ENCODE data around the gene MXD4. TPM values are rescaled to one million over a fixed set of nuclear protein-coding genes. Genes with fewer than 3 reads are reported as not detected.

MXD4 gene
- total and polyA plus RNA-seq, 2 donors from 2014 or later = 49.8 to 84.8 TPM

DNA sequence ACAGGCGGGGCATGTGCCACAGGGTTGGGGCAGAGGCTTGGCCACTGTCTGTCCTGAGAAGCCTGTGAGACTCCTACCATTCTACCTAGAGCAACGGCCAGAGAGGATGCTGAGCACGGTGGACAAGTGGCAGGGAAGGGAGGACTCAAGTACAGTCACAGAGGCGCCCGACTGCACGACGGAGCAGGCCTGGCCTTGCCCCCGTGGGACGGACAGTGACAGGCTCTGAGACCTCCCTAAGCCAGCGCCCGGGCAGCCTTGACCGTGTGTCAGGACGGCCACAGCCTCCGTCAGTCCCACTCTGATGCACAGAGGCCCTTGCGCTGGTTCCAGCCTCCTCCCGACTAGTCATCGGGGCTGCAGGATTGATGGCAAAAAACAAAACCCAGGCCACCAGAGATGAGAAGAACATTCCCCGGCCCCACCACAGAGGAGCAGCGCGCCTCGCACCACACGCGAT, 36.7 kb upstream of the MXD4 start:
- DNase-seq (peak in 2 of 5 donors; percentile 18 to 80), FAIRE-seq (no peak)
- TF ChIP-seq CTCF (IDR thresholded peaks at IDR 0.05; ENCODE audit: borderline replicate concordance, extremely low read depth, insufficient read depth) = no peak
- no peaks in the 10 kb centered on the region for H3K36me3 ChIP-seq (ENCODE audit: control insufficient read depth in 2 of 3, insufficient read depth in 3 of 3, low read length in 3 of 3)
- H3K27me3 ChIP-seq (ENCODE audit: control insufficient read depth, insufficient read depth, low read length) = no peaks in the 10 kb centered on the region
- intact Hi-C loops (cut with DNase I) = no loop called here
- no peak overlapping the region for H3K27ac ChIP-seq (ENCODE audit: low read depth in 2 of 2, low read length in 2 of 2)
- H3K9ac ChIP-seq (ENCODE audit: low read length in 3 of 3) = no peak overlapping the region
- peaks cover 0 to 7% (median 0%) of the 10 kb centered on the region in 3 donors for H3K9me3 ChIP-seq (ENCODE audit: control insufficient read depth in 2 of 3, insufficient read depth in 1 of 3, low read length in 3 of 3)
- H3K4me1 ChIP-seq (ENCODE audit: control insufficient read depth in 2 of 3, insufficient read depth in 2 of 3, low read depth in 1 of 3, low read length in 3 of 3) = peaks cover 0 to 6% (median 0%) of the 10 kb centered on the region in 3 donors
- H3K4me3 ChIP-seq (ENCODE audit: low read length in 3 of 3) = no peak overlapping the region

GRCh38 chr4:2297606-2298531, 36.0 kb upstream of the MXD4 start:
- Histone ChIP-seq H3K4me1 (ENCODE audit: control insufficient read depth in 2 of 3, insufficient read depth in 2 of 3, low read depth in 1 of 3, low read length in 3 of 3) (peaks cover 0 to 6% (median 0%) of the 10 kb centered on the region in 3 donors), H3K4me3 (ENCODE audit: low read length in 3 of 3) (no peak overlapping the region), H3K9me3 (ENCODE audit: control insufficient read depth in 2 of 3, insufficient read depth in 1 of 3, low read length in 3 of 3) (peaks cover 0 to 7% (median 0%) of the 10 kb centered on the region in 3 donors), H3K27me3 (ENCODE audit: control insufficient read depth, insufficient read depth, low read length) (no peaks in the 10 kb centered on the region), H3K9ac (ENCODE audit: low read length in 3 of 3) (no peak overlapping the region), H3K36me3 (ENCODE audit: control insufficient read depth in 2 of 3, insufficient read depth in 3 of 3, low read length in 3 of 3) (no peaks in the 10 kb centered on the region), H3K27ac (ENCODE audit: low read depth in 2 of 2, low read length in 2 of 2) (no peak overlapping the region)
- no peak for FAIRE-seq
- intact Hi-C loops (cut with DNase I) = no loop called here
- DNase-seq = peak in 1 of 5 donors; percentile 30
- no peak for TF ChIP-seq CTCF (IDR thresholded peaks at IDR 0.05; ENCODE audit: borderline replicate concordance, extremely low read depth, insufficient read depth)

GRCh38 chr4:2296631-2297601, 35.0 kb upstream of the MXD4 start:
- no peaks in the 10 kb centered on the region for H3K27me3 ChIP-seq (ENCODE audit: control insufficient read depth, insufficient read depth, low read length)
- no peak for TF ChIP-seq CTCF (IDR thresholded peaks at IDR 0.05; ENCODE audit: borderline replicate concordance, extremely low read depth, insufficient read depth)
- H3K27ac ChIP-seq (ENCODE audit: low read depth in 2 of 2, low read length in 2 of 2) = no peak overlapping the region
- intact Hi-C loops (cut with DNase I) = no loop called here
- H3K36me3 ChIP-seq (ENCODE audit: control insufficient read depth in 2 of 3, insufficient read depth in 3 of 3, low read length in 3 of 3) = no peaks in the 10 kb centered on the region
- no peak overlapping the region for H3K4me3 ChIP-seq (ENCODE audit: low read length in 3 of 3)
- H3K9me3 ChIP-seq (ENCODE audit: control insufficient read depth in 2 of 3, insufficient read depth in 1 of 3, low read length in 3 of 3) = no peaks in the 10 kb centered on the region
- peaks cover 0 to 10% (median 0%) of the 10 kb centered on the region in 3 donors for H3K4me1 ChIP-seq (ENCODE audit: control insufficient read depth in 2 of 3, insufficient read depth in 2 of 3, low read depth in 1 of 3, low read length in 3 of 3)
- FAIRE-seq = no peak
- DNase-seq = peak; percentile 39 to 70 (median 57)
- H3K9ac ChIP-seq (ENCODE audit: low read length in 3 of 3) = no peak overlapping the region
